HG02610 (cell line): ENCODE measurements around the gene FGD4.
"Not testable (repeated sequence)": the region's sequence is repeated elsewhere in the genome, so short reads cannot be mapped to it uniquely, and the experiment has no call there.

Source experiments
- ATAC-seq: cut with Tn5 transposase; IDR thresholded peaks from one replicate; pipeline ENCODE4 v1.9.1; 2021; ENCODE audit warnings: mild to moderate bottlenecking, moderate library complexity; ENCODE audit not compliant: unreplicated experiment

The FGD4 gene

DNA sequence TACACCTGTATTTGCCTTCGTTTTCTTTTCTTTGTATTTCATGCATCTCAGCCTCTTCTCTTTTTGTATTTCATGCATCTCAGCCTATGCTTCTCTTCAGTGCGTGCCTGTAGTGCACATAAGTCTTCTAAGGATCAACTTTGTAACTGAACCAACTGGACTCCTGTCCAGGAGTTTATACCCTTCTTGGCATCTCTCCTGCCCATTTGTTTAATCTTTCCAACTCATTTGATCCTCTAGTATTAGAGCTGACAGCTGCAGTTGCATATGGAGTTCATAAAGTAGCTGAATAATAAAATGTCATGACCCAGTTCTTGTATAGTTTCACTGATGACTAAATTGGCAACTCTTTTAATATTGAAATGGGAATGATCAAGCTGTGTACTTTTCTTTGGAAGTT is 89.7 kb downstream of the FGD4 start:
- ATAC-seq = no peak

GRCh38 chr12:32490801-32491200 is 91.4 kb downstream of the FGD4 start:
- no peak for ATAC-seq

DNA sequence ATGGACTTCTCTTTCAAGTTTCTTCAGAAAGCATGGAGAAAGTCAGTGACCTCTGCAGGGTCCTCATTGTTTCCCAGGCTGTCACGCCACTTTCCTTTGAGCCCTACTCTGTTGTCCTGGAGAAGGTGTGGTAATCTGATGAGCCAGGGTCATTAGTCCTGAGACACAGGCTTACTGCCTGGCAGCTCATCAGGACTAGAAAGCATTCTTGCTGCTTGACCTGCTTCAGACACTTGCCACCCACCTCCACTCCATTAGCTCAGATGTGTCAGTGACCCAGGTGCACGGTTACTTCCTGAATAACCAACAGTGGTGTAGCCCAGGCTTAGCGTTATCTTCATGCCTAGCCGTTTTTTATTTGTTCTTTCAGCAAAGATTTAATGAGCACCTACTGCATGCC is 93.9 kb downstream of the FGD4 start:
- ATAC-seq = no peak

DNA sequence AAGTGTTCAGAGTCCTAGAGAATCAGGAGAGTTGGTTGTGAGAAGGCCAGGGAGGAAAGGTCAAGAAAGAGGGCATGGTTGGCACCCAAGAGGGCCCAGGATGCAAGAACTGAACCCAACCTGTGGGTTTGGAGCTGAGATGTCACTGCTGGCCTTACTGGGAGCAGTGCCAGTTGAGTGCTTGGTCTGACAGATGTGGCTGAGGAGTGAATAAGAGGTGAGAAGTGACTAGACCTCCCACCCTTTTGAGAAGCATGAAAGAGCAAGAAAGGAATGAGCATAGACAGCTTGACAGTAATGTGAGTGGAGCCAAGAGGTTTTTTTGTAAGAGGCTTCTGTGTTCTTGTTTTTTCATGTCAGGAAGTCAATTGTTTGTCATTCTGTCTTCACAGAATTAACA is 95.3 kb downstream of the FGD4 start:
- ATAC-seq = no peak

GRCh38 chr12:32496946-32497345 is 97.6 kb downstream of the FGD4 start:
- ATAC-seq = no peak

GRCh38 chr12:32497864-32498263 is 98.5 kb downstream of the FGD4 start:
- no peak for ATAC-seq

GRCh38 chr12:32499048-32499447 is 99.7 kb downstream of the FGD4 start:
- no peak for ATAC-seq

DNA sequence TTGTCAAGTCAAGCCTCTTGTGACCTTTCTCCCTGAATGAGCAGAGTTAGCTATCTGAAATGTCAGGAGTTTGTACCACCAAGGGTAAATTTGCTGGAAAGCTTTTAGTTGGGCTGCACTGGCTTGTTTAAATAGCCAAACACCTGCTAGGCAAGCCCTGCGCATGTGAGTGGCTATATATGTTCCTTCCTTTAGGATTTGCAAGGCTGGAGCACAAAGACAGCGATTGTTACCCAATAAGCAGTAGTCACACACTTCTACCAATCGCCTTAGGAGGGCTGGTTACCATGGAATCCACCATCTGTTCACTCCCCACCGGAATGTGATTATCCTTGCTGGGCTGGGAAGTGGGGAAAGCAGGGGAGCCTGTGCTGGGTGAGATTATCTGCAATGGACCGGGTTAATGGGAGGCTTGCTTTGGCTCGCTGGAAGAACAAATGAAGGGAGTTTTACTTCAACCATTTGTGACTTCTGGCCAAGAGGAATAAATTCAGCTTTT is 102.5 kb downstream of the FGD4 start:
- no peak for ATAC-seq

DNA sequence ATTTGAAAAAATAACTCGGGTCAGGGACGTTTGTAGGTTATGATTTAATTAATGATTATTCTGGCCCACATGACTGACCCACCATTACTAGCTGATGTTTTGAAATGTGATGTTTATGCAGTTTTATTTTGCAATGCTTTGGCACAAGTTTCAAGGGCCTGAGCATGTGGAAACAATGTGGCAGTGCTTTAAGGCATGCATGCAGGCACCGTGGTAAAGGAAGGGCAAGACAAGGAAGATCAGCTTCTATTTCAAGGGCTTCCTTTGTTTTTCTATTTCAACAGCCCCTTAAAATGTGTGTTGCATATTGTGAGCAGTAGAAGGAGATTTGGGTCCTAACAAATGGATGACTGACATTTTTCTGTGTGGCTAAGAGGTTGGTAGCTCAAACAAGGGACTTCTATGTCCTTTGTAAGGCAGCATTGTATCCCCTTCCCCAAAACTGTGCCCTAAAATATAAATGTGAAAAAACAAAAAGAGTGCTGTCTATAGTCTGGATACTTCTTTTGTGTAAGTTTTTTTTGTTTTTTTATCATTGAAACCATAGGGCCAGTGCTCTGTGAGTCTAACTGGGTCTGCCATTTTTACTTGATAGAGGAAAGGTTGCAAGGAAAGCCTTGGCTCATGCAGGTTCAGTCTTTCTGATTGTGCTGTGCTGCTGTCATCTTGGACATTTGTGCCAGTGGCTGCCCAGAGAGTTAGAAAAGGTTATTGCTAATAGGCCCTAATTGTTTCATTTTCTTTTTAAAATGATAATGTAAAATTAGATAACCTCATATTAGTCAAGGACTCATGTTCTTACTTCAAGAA is 103.5 kb downstream of the FGD4 start:
- no peak for ATAC-seq

DNA sequence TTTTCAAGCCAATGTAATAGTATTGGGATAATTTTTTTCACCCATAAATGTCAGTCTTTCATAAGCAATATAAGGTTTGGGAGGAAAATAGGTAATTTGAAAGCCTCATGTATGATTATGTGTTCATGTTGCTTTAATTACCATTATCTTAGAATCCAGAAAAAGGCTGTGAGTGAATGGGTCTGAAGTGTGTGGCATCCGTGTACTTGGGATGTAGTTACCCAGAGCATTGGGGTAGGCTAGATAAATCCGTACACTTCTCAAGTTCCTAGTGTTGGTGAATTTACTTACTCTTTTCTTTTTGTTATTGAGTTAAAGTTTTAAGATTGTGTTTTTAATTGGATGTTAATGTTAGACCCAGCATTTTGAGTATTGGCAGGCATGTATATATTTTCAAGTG is 104.4 kb downstream of the FGD4 start:
- no peak for ATAC-seq

DNA sequence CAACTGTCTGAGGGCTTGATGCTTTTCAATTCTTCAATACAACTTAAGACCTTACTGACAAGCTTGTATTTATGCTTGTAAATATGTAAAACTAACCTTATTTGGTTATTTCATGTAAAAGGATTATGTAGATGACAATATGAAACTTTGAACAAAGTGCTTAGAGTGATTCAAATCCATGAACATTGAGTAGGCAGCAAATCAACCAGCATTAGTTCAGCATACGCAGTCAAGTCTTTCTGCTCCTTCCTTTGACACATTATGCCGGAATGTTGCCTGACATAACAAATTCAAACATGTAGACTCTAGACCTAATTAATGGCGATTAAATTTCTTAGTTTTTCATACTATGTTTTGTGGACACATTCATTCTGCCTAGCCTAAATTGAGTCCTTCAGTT is 105.2 kb downstream of the FGD4 start:
- no peak for ATAC-seq

DNA sequence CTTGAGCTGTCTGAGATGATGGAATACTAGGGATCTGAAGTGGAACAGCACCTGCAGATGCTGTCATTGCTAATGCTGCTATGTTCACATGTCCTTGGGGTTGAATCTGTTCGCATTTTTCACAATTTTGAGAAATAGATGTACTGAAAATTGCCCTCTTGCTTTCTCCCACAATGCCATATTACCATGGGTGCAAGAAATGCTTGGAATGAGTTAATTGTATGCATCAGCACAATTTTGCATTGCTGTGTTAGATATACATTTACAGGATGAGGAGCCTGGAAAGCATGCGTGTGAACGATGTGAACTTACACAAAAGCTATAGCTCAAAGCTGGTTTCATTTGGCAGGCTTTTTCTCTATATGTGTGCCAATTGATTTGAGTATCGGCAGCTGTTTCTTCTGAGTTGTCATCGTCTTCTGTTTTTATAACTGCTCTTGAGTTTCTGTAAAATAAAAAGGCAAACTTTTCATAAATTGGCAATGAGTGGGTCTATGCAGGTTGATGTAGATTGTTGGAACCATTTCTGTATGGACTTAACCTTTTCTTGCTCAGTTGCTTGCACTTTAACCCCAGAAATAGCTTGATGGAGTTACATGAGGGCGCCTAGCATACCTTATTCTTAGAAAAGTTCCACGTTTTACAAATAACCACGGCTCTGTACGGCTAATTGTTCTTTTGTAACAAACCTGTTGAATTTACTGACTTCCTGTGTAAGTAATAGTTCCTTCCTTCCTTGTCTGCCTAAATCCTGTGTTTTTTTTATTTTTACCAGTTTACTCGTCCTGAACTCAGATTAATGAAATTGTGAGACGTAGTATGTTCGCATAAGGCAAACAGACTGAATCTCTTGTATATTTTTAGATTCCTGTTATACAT is 105.9 kb downstream of the FGD4 start:
- no peak for ATAC-seq

GRCh38 chr12:32507096-32507941 is 108.0 kb downstream of the FGD4 start:
- ATAC-seq = not testable (repeated sequence)

GRCh38 chr12:32507942-32508320 is 108.6 kb downstream of the FGD4 start:
- ATAC-seq = no peak

- no peak for ATAC-seq
Measured at GRCh38 chr12:32508626-32509025, 109.3 kb downstream of the FGD4 start.

DNA sequence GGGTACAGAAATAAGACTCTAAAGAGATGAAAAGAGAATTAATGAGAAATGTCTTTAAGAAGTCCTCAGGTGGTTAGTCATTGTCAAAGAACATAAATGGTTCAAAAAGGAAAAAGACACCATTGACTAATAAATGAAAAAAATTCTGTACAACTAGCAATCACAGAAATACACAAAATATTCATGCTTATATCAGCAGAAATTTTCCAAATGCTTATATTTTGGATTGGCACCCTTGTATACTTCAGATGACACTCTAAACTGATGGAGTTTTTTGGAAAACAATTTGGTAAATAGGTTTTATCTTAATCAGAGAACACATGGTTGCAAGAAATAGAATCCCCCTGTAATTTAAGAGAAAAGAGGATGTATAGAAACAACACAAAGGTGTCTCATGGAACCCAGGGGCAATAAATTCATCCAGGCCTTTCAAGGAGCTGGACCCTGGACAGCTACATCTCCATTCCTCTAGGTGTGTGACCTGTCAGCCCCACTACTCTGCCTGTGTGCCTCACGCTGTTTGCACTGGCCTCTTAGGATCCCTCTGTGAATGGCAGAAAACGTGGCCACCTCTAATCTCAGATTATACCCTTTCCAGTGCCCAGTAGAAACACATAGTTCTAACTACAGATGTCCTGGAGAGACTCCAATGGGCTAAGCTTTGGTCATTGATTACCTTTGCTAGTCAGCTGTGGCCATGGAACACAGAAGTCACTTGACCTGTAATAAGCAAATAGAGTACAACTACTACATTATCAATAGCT is 110.2 kb downstream of the FGD4 start:
- ATAC-seq = no peak

GRCh38 chr12:32511976-32512375 is 112.6 kb downstream of the FGD4 start:
- ATAC-seq = not testable (repeated sequence)

- ATAC-seq = no peak
Measured at GRCh38 chr12:32512379-32512778, 113.0 kb downstream of the FGD4 start.

DNA sequence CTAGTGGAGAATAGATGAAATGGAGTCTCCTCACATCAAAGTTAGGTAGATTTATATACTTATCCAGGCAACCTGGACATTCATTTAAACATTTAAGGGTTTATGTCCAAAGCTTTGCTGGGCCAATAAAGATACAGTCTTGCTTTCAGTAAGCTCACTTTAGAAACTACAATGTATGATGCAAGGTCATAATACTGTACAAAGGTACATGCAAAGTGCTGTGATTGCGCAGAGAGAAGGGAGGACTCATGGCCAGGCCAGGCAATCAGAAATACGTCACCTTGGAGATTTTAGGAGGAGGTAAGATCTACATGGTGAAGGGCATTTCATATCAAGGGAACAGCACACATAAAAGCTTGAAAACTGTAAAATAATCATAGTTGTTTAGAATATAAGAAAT is 113.6 kb downstream of the FGD4 start:
- no peak for ATAC-seq

- ATAC-seq = no peak
Measured at GRCh38 chr12:32515137-32515873, 115.9 kb downstream of the FGD4 start.
